ENCODE data around the gene GPBP1L1.
"Not testable (repeated sequence)": the region's sequence is repeated elsewhere in the genome, so short reads cannot be mapped to it uniquely, and the experiment has no call there.

GPBP1L1 gene

DNA sequence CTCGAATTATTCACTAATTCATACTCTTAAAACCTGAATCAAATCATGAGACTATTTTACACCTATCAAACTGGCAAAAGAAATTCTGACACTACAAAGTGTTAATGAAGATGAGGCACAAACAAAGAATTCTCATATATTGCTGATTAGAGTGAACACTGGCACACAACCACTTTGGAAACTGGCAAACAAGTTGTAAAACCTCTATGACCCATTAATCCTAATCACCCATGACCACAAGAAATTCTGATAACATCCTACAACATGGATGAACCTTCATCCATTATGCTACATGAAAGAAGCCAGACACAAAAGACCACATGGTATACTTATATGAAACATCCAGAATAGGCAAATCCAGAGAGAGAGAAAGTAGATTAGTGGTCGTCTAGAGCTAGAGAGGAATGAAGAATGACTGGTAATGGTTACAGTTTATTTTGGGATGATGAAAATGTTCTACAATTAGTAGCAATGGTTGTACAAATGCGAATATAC, 8.5 kb downstream of the GPBP1L1 start:
- H3K27me3 ChIP-seq (ENCODE audit: control insufficient read depth, insufficient read depth, low read length) = no peaks in the 10 kb centered on the region
- H3K4me1 ChIP-seq (ENCODE audit: control insufficient read depth, low read depth, low read length) = peaks cover 39% of the 10 kb centered on the region
- H3K36me3 ChIP-seq (ENCODE audit: control insufficient read depth, low read depth, low read length) = no peaks in the 10 kb centered on the region
- H3K9ac ChIP-seq (ENCODE audit: low read length) = no peak overlapping the region
- no peak overlapping the region for H3K27ac ChIP-seq (ENCODE audit: low read length)
- H3K9me3 ChIP-seq (ENCODE audit: control insufficient read depth, low read depth, low read length) = no peaks in the 10 kb centered on the region
- no peak overlapping the region for H3K4me3 ChIP-seq (ENCODE audit: low read length)

DNA sequence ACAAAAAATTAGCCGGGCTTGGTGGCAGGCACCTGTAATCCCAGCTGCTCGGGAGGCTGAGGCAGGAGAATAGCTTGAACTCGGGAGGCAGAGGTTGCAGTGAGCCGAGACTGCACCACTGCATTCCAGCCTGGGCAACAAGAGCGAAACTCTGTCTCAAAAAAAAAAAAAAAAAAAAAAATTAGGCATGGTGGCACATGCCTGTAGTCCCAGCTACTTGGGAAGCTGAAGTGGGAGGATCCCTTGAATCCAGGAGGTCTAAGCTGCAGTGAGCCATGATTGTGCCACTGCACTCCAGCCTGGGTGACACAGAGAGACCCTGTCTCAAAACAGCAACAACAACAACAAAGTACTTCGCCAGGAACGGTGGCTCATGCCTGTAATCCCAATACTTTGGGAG, 9.8 kb downstream of the GPBP1L1 start:
- not testable (repeated sequence) for H3K27ac ChIP-seq (ENCODE audit: low read length); H3K4me3 ChIP-seq (ENCODE audit: low read length); H3K9me3 ChIP-seq (ENCODE audit: control insufficient read depth, low read depth, low read length); H3K27me3 ChIP-seq (ENCODE audit: control insufficient read depth, insufficient read depth, low read length); H3K36me3 ChIP-seq (ENCODE audit: control insufficient read depth, low read depth, low read length); H3K9ac ChIP-seq (ENCODE audit: low read length)
- peaks cover 30% of the 10 kb centered on the region for H3K4me1 ChIP-seq (ENCODE audit: control insufficient read depth, low read depth, low read length)

DNA sequence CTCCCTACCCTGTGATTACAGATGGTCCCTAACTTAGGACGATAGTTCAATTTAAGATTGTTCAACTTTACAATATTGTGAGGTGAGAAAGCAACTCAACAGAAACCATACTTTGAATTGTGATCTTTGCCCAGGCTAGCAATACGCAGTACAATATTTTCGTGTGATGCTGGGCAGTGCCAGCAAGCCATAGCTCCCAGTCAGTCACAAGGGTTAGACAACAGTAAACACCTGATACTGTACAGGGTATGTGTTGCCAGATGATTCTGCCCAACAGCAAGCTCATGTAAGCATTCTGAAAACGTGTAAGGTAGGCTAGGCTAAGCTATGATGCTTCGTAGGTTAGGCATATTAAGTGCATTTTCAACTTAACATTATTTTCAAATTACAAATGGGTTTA, 11.9 kb downstream of the GPBP1L1 start:
- no peaks in the 10 kb centered on the region for H3K9me3 ChIP-seq (ENCODE audit: control insufficient read depth, low read depth, low read length)
- no peaks in the 10 kb centered on the region for H3K36me3 ChIP-seq (ENCODE audit: control insufficient read depth, low read depth, low read length)
- no peak overlapping the region for H3K4me3 ChIP-seq (ENCODE audit: low read length)
- H3K4me1 ChIP-seq (ENCODE audit: control insufficient read depth, low read depth, low read length) = peaks cover 18% of the 10 kb centered on the region
- H3K27me3 ChIP-seq (ENCODE audit: control insufficient read depth, insufficient read depth, low read length) = no peaks in the 10 kb centered on the region
- no peak overlapping the region for H3K27ac ChIP-seq (ENCODE audit: low read length)
- H3K9ac ChIP-seq (ENCODE audit: low read length) = no peak overlapping the region

DNA sequence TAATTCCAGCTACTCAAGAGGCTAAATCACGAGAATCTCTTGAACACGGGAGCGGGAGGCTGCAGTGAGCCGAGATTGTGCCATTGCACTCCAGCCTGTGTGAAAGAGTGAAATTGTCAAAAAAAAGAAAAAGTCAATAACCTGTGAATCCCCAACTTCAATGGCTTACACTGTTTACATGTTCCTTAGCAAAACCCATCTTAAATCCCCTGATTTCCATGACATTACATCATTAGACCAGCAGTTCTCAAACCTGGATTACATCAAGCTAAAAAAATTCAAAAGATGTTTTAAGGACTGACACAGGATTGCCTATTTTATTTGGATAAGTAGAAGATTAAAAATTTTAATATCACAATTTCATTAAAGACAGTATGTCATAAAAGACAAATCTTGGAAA, 12.4 kb downstream of the GPBP1L1 start:
- Histone ChIP-seq H3K4me3 (ENCODE audit: low read length) (no peak overlapping the region), H3K27me3 (ENCODE audit: control insufficient read depth, insufficient read depth, low read length) (no peaks in the 10 kb centered on the region), H3K9ac (ENCODE audit: low read length) (no peak overlapping the region), H3K27ac (ENCODE audit: low read length) (no peak overlapping the region), H3K36me3 (ENCODE audit: control insufficient read depth, low read depth, low read length) (no peaks in the 10 kb centered on the region), H3K9me3 (ENCODE audit: control insufficient read depth, low read depth, low read length) (no peaks in the 10 kb centered on the region), H3K4me1 (ENCODE audit: control insufficient read depth, low read depth, low read length) (peaks cover 12% of the 10 kb centered on the region)

DNA sequence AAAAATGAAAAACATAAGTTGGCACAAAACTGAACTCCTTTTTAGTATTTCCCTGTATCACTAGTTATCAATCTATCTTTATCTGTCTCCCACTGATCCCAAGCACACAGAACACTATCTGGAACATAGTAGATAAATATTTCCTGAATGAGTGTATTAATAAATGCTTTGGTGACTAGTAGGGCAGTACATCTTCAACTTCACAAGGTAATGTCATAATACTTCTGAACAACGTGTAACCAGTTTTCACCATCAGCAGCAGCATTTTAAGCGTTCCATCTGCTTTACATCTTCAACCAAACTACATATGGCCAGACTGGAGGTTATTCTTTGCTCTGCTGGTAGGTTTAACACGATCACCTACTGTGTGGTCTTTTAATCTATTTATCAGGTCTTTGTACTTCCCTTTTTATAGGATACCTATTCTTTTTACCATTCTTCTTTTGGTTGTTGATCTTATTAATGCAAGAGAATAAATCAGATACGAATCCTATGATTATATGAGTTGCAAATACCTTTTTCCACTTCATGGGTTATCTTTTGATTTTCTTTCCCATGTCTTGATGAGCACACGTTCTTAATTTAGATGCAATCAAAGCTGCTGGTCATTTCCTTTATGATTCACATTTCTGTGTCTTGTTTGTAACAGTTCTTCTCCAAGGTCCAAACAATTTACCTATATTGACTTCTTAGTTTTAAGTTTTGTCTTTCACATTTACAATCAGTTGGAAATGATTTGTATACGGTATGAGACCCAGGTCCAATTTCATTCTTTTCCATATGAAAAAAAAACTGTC, 16.3 kb downstream of the GPBP1L1 start:
- no peaks in the 10 kb centered on the region for H3K36me3 ChIP-seq (ENCODE audit: control insufficient read depth, low read depth, low read length)
- no peaks in the 10 kb centered on the region for H3K4me1 ChIP-seq (ENCODE audit: control insufficient read depth, low read depth, low read length)
- H3K9me3 ChIP-seq (ENCODE audit: control insufficient read depth, low read depth, low read length) = no peaks in the 10 kb centered on the region
- H3K27me3 ChIP-seq (ENCODE audit: control insufficient read depth, insufficient read depth, low read length) = no peaks in the 10 kb centered on the region
- H3K27ac ChIP-seq (ENCODE audit: low read length) = no peak overlapping the region
- no peak overlapping the region for H3K4me3 ChIP-seq (ENCODE audit: low read length)
- no peak overlapping the region for H3K9ac ChIP-seq (ENCODE audit: low read length)

DNA sequence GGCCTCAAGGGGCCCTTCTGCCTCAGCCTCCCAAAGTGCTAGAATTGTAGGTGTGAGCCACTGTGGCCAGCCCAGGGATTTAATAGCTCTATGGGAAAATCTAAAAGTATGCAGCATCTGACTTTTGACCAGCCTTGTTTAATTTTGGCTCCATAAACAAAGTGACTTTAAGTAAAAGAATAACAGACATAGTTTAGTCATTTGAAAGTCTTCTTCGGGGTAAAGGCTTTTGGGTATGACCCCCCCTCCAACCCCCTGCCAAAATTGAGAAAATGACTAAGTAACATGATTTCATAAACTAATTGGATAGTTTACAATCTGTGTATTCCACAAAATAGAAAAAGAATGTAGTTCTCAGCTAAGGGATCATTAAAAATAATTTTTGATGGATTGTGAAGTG, 17.0 kb downstream of the GPBP1L1 start:
- H3K9me3 ChIP-seq (ENCODE audit: control insufficient read depth, low read depth, low read length) = no peaks in the 10 kb centered on the region
- H3K4me3 ChIP-seq (ENCODE audit: low read length) = no peak overlapping the region
- H3K27ac ChIP-seq (ENCODE audit: low read length) = no peak overlapping the region
- no peaks in the 10 kb centered on the region for H3K36me3 ChIP-seq (ENCODE audit: control insufficient read depth, low read depth, low read length)
- H3K4me1 ChIP-seq (ENCODE audit: control insufficient read depth, low read depth, low read length) = no peaks in the 10 kb centered on the region
- H3K9ac ChIP-seq (ENCODE audit: low read length) = no peak overlapping the region
- H3K27me3 ChIP-seq (ENCODE audit: control insufficient read depth, insufficient read depth, low read length) = no peaks in the 10 kb centered on the region

DNA sequence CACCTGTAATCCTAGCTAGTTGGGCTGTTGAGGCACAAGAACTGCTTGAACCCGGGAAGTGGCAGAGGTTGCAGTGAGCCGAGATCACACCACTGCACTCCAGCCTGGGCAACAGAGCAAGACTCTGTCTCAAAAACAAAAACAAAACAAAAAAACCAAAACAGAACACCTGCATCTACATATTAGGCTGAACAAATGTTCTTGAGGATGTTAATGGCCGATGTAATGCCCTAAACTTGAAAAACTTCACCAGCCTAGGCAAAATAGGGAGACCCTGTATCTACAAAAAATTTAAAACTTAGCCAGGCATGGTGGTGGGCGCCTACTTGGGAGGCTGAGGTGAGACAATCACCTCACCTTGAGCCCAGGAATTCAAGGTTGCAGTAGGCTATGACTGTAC, 17.8 kb downstream of the GPBP1L1 start:
- Histone ChIP-seq H3K4me1 (ENCODE audit: control insufficient read depth, low read depth, low read length) (no peaks in the 10 kb centered on the region), H3K9ac (ENCODE audit: low read length) (no peak overlapping the region), H3K4me3 (ENCODE audit: low read length) (no peak overlapping the region), H3K36me3 (ENCODE audit: control insufficient read depth, low read depth, low read length) (no peaks in the 10 kb centered on the region), H3K27me3 (ENCODE audit: control insufficient read depth, insufficient read depth, low read length) (no peaks in the 10 kb centered on the region), H3K27ac (ENCODE audit: low read length) (no peak overlapping the region), H3K9me3 (ENCODE audit: control insufficient read depth, low read depth, low read length) (no peaks in the 10 kb centered on the region)

DNA sequence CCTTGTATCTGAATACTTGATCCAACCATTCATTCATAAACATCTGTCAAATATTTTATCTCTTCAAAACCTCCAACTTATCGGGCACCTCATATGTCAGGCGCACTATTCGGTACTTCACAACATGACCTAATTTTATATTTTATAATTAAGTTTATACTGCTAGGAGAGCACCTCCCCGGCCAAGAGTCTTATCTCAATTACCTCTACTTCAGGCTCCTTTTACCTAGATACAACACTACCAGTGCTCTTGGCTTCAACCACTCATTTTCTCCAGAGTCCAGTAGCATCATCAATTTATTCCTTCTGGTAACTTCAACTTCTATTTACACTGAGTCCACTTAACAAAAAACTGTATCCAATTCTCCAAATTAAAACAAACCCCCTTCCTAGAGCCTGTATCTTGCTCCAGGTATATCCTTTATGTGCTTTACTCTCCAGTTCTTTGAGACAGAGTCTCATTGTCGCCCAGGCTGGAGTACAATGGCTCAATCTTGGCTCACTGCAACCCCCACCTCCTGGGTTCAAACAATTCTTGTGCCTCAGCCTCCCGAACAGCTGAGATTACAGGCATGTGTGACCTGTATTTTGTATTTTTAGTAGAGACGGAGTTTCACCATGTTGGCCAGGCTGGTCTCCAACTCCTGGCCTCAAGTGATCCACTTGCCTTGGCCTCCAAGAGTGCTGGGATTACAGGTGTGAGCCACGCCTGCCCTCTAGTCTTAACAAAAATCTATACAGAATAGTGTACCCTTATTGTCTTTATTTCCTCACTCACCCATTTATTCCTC, 18.8 kb downstream of the GPBP1L1 start:
- H3K9me3 ChIP-seq (ENCODE audit: control insufficient read depth, low read depth, low read length) = no peaks in the 10 kb centered on the region
- H3K27me3 ChIP-seq (ENCODE audit: control insufficient read depth, insufficient read depth, low read length) = no peaks in the 10 kb centered on the region
- peaks cover 6% of the 10 kb centered on the region for H3K36me3 ChIP-seq (ENCODE audit: control insufficient read depth, low read depth, low read length)
- no peaks in the 10 kb centered on the region for H3K4me1 ChIP-seq (ENCODE audit: control insufficient read depth, low read depth, low read length)
- H3K9ac ChIP-seq (ENCODE audit: low read length) = no peak overlapping the region
- no peak overlapping the region for H3K4me3 ChIP-seq (ENCODE audit: low read length)
- no peak overlapping the region for H3K27ac ChIP-seq (ENCODE audit: low read length)

DNA sequence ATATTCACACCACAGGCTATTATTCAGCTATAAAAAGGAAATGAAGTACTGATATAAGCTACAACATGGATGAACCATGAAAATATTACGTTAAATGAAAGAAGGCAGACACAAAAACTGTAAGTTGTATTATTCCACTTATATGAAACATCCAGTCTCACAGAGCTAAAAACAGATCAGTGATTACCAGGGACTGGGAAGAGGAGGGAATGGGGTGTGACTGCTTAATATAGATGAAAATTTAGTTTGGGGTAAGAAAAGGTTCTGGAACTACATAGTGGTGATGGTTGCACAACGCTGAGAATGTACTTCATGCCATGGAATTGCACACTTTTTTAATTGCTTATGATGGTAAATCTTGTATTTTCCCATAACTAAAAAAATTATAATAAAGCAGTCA, 19.5 kb downstream of the GPBP1L1 start:
- H3K4me1 ChIP-seq (ENCODE audit: control insufficient read depth, low read depth, low read length) = no peaks in the 10 kb centered on the region
- no peaks in the 10 kb centered on the region for H3K27me3 ChIP-seq (ENCODE audit: control insufficient read depth, insufficient read depth, low read length)
- H3K27ac ChIP-seq (ENCODE audit: low read length) = no peak overlapping the region
- no peak overlapping the region for H3K9ac ChIP-seq (ENCODE audit: low read length)
- no peak overlapping the region for H3K4me3 ChIP-seq (ENCODE audit: low read length)
- H3K36me3 ChIP-seq (ENCODE audit: control insufficient read depth, low read depth, low read length) = peaks cover 6% of the 10 kb centered on the region
- no peaks in the 10 kb centered on the region for H3K9me3 ChIP-seq (ENCODE audit: control insufficient read depth, low read depth, low read length)

DNA sequence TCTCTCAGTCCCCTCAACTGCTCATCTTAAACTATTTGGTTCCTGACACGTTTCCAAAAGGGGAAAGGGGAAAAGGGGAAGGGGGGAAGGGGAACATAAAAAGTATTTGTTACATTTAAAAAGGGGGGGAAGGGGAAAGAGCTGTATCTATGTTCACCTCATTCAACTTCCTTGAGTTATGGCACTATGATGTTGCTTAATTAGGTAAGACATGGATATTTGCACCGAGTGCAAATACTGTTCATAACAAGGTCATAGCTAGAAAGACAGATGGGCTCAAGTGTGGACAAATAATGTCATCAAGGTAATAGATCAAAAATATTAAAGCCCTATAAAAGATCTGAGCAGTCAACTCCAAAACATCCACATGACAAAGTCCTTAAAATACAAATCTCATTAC, 26.0 kb downstream of the GPBP1L1 start:
- Histone ChIP-seq H3K9me3 (ENCODE audit: control insufficient read depth, low read depth, low read length) (no peaks in the 10 kb centered on the region), H3K27ac (ENCODE audit: low read length) (no peak overlapping the region), H3K4me1 (ENCODE audit: control insufficient read depth, low read depth, low read length) (no peaks in the 10 kb centered on the region), H3K4me3 (ENCODE audit: low read length) (no peak overlapping the region), H3K36me3 (ENCODE audit: control insufficient read depth, low read depth, low read length) (peaks cover 66% of the 10 kb centered on the region), H3K27me3 (ENCODE audit: control insufficient read depth, insufficient read depth, low read length) (no peaks in the 10 kb centered on the region), H3K9ac (ENCODE audit: low read length) (no peak overlapping the region)

DNA sequence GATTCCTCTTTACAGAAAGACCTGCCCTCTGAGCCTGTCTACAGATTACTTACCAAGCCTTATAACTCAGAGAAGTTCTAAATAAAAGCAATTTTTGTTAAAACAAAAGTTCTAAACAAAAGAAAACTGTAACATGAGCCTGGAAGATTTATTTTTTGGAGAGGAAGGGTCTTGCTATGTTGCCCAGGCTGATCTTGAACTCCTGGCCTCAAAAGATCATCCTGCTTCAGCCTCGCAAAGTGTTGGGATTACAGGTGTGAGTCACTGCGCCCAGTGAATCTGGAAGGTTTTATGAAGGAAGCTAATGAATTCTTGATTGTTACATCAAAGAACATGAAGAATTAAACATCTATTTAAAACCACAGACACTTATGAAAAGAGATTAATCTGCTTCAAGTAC, 27.1 kb downstream of the GPBP1L1 start:
- no peaks in the 10 kb centered on the region for H3K27me3 ChIP-seq (ENCODE audit: control insufficient read depth, insufficient read depth, low read length)
- H3K9ac ChIP-seq (ENCODE audit: low read length) = no peak overlapping the region
- no peak overlapping the region for H3K4me3 ChIP-seq (ENCODE audit: low read length)
- H3K27ac ChIP-seq (ENCODE audit: low read length) = no peak overlapping the region
- no peaks in the 10 kb centered on the region for H3K9me3 ChIP-seq (ENCODE audit: control insufficient read depth, low read depth, low read length)
- peaks cover 77% of the 10 kb centered on the region for H3K36me3 ChIP-seq (ENCODE audit: control insufficient read depth, low read depth, low read length)
- H3K4me1 ChIP-seq (ENCODE audit: control insufficient read depth, low read depth, low read length) = no peaks in the 10 kb centered on the region

DNA sequence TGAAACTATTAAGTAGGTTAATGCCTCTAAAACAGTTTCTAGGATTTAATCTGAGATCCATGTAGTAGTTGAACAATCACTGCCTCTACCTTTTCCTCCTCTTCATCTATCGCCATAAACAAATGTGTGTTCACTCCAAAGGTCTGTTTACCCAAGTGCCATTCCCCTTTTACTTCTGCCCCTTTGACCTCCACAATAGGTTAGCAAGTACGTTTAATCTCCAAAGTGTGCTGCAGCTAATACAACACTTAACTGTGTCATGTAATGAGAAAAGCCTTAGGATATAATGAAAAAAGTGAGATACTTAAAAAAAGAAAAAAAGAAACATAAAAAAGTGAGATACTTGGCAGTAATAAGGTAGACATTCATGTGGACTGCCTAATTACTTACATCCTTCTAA, 28.2 kb downstream of the GPBP1L1 start:
- Histone ChIP-seq H3K9me3 (ENCODE audit: control insufficient read depth, low read depth, low read length) (no peaks in the 10 kb centered on the region), H3K27ac (ENCODE audit: low read length) (no peak overlapping the region), H3K36me3 (ENCODE audit: control insufficient read depth, low read depth, low read length) (peaks cover 82% of the 10 kb centered on the region), H3K9ac (ENCODE audit: low read length) (no peak overlapping the region), H3K4me1 (ENCODE audit: control insufficient read depth, low read depth, low read length) (no peaks in the 10 kb centered on the region), H3K4me3 (ENCODE audit: low read length) (no peak overlapping the region), H3K27me3 (ENCODE audit: control insufficient read depth, insufficient read depth, low read length) (no peaks in the 10 kb centered on the region)

Data from iPS-18a (cell line).